Raji (cell line): ENCODE data around the gene CEP126.

Experiments used
- POLR2A ChIP-seq: IDR thresholded peaks from 2 replicates; pipeline ENCODE4 v1.6.1; 2011; ENCODE audit warnings: low read depth, low read length, control low read depth; ENCODE audit not compliant: insufficient read depth

The CEP126 gene

GRCh38 chr11:102026217-102026616 lies 111.4 kb downstream of the CEP126 start:
- no peak for TF ChIP-seq POLR2A

- no peak for TF ChIP-seq POLR2A
These were observed 112.1 kb downstream of the CEP126 start for GRCh38 chr11:102026959-102027358.

- TF ChIP-seq POLR2A: no peak
These were observed 121.9 kb downstream of the CEP126 start for GRCh38 chr11:102036757-102037156.

GRCh38 chr11:102046841-102047240 lies 132.0 kb downstream of the CEP126 start:
- TF ChIP-seq POLR2A: no peak

- no peak for TF ChIP-seq POLR2A
These were observed 132.6 kb downstream of the CEP126 start, which contains the start of gene CFAP300 for GRCh38 chr11:102047305-102047924. Gene CFAP300, plus strand, starts transcription at chr11:102047437. Its CDS starts 34 bp downstream, at chr11:102047471.
